ENCODE data around the gene FAM50B. TPM values are rescaled to one million over a fixed set of nuclear protein-coding genes. Genes with fewer than 3 reads are reported as not detected.

Gene FAM50B
- total RNA-seq, 2 experiments from 2014 or later: 2.7 to 2.8 TPM

- no peaks in the 10 kb centered on the region for H3K27me3 ChIP-seq (ENCODE audit: control insufficient read depth in 1 of 2, insufficient read depth in 2 of 2, low read length in 2 of 2)
- TF ChIP-seq CTCF (IDR thresholded peaks at IDR 0.05): no peak
- Mint-ChIP-seq H3K4me3 (no peak overlapping the region), H3K27ac (no peak overlapping the region), H3K9me3 (no peaks in the 10 kb centered on the region), H3K27me3 (no peaks in the 10 kb centered on the region), H3K36me3 (ENCODE audit: low read depth) (no peaks in the 10 kb centered on the region), H3K4me1 (ENCODE audit: low read depth) (no peaks in the 10 kb centered on the region)
- intact Hi-C loops (cut with DNase I, micrococcal nuclease): no loop called here
- H3K4me3 ChIP-seq (ENCODE audit: low read length): no peak overlapping the region
- no peak for ATAC-seq (ENCODE audit: poor library complexity)
- no peaks in the 10 kb centered on the region for H3K9me3 ChIP-seq (ENCODE audit: control insufficient read depth in 1 of 2, insufficient read depth in 1 of 2, low read length in 2 of 2)
- no peaks in the 10 kb centered on the region for H3K36me3 ChIP-seq (ENCODE audit: insufficient read depth, low read length)
- no peaks in the 10 kb centered on the region for H3K4me1 ChIP-seq (ENCODE audit: insufficient read depth, low read length)
- no peak overlapping the region for H3K27ac ChIP-seq (ENCODE audit: low read depth in 1 of 2, low read length in 2 of 2)
- no peak for DNase-seq
- POLR2A ChIA-PET: no interaction called here
- CTCF ChIA-PET: no interaction called here
Measured at GRCh38 chr6:3882866-3883265, 33.7 kb downstream of the FAM50B start.

GRCh38 chr6:3884007-3884745 lies 35.0 kb downstream of the FAM50B start:
- no peak overlapping the region for H3K27ac Mint-ChIP-seq
- Histone ChIP-seq H3K9me3 (ENCODE audit: control insufficient read depth in 1 of 2, insufficient read depth in 1 of 2, low read length in 2 of 2) (no peaks in the 10 kb centered on the region), H3K36me3 (ENCODE audit: insufficient read depth, low read length) (no peaks in the 10 kb centered on the region), H3K4me3 (ENCODE audit: low read length) (no peak overlapping the region), H3K4me1 (ENCODE audit: insufficient read depth, low read length) (no peaks in the 10 kb centered on the region), H3K27ac (ENCODE audit: low read depth in 1 of 2, low read length in 2 of 2) (no peak overlapping the region), H3K27me3 (ENCODE audit: control insufficient read depth in 1 of 2, insufficient read depth in 2 of 2, low read length in 2 of 2) (no peaks in the 10 kb centered on the region)
- TF ChIP-seq CTCF (IDR thresholded peaks at IDR 0.05): no peak
- no peak for ATAC-seq (ENCODE audit: poor library complexity)
- H3K4me1 Mint-ChIP-seq (ENCODE audit: low read depth): no peaks in the 10 kb centered on the region
- DNase-seq: no peak
- no peak overlapping the region for H3K4me3 Mint-ChIP-seq
- H3K9me3 Mint-ChIP-seq: no peaks in the 10 kb centered on the region
- ChIA-PET CTCF (interaction anchor here (1.4 kb wide), 1 partner anchor 35 kb away, joined by 3 read pairs; the partner anchor contains the start of gene FAM50B), POLR2A (no interaction called here)
- intact Hi-C loops (cut with DNase I, micrococcal nuclease): no loop called here
- H3K27me3 Mint-ChIP-seq: no peaks in the 10 kb centered on the region
- no peaks in the 10 kb centered on the region for H3K36me3 Mint-ChIP-seq (ENCODE audit: low read depth)

GRCh38 chr6:3885262-3886036 lies 36.3 kb downstream of the FAM50B start:
- CTCF ChIA-PET: interaction anchor here (1.4 kb wide), 1 partner anchor 36 kb away, joined by 3 read pairs; the partner anchor contains the start of gene FAM50B
- intact Hi-C loops (cut with DNase I, micrococcal nuclease): no loop called here
- H3K27me3 Mint-ChIP-seq: no peaks in the 10 kb centered on the region
- POLR2A ChIA-PET: no interaction called here
- H3K27ac Mint-ChIP-seq: no peak overlapping the region
- H3K36me3 ChIP-seq (ENCODE audit: insufficient read depth, low read length): no peaks in the 10 kb centered on the region
- ATAC-seq (ENCODE audit: poor library complexity) (no peak), DNase-seq (no peak)
- H3K9me3 ChIP-seq (ENCODE audit: control insufficient read depth in 1 of 2, insufficient read depth in 1 of 2, low read length in 2 of 2): no peaks in the 10 kb centered on the region
- H3K4me1 Mint-ChIP-seq (ENCODE audit: low read depth): no peaks in the 10 kb centered on the region
- no peak overlapping the region for H3K27ac ChIP-seq (ENCODE audit: low read depth in 1 of 2, low read length in 2 of 2)
- no peak overlapping the region for H3K4me3 Mint-ChIP-seq
- no peak overlapping the region for H3K4me3 ChIP-seq (ENCODE audit: low read length)
- H3K9me3 Mint-ChIP-seq: no peaks in the 10 kb centered on the region
- no peaks in the 10 kb centered on the region for H3K36me3 Mint-ChIP-seq (ENCODE audit: low read depth)
- peaks cover 0 to under 1% of the 10 kb centered on the region in 2 experiments for H3K27me3 ChIP-seq (ENCODE audit: control insufficient read depth in 1 of 2, insufficient read depth in 2 of 2, low read length in 2 of 2)
- no peaks in the 10 kb centered on the region for H3K4me1 ChIP-seq (ENCODE audit: insufficient read depth, low read length)
- no peak for TF ChIP-seq CTCF (IDR thresholded peaks at IDR 0.05)
